Upper lobe of left lung (tissue), 4 donors: ENCODE results near the gene RITA1.

ENCODE experiments used
- POLR2AphosphoS5 ChIP-seq, 2 donors: sonication (generic); formaldehyde crosslinking; IDR thresholded peaks; one replicate each; pipeline ENCODE4 v1.5.1; 2017; ENCODE audit warnings: antibody characterized with exemption in 2 of 2
- TF ChIP-seq, protein P1 (sequence below), 6 experiments: fragments of 450-650 bp in 4 of 6; fragments of 200-600 bp in 2 of 6; sonication (generic) in 2 of 6; IDR thresholded peaks; one replicate each; pipeline ENCODE4 v1.5.1; 2016 to 2019; ENCODE audit warnings: antibody characterized with exemption in 6 of 6

DNA sequence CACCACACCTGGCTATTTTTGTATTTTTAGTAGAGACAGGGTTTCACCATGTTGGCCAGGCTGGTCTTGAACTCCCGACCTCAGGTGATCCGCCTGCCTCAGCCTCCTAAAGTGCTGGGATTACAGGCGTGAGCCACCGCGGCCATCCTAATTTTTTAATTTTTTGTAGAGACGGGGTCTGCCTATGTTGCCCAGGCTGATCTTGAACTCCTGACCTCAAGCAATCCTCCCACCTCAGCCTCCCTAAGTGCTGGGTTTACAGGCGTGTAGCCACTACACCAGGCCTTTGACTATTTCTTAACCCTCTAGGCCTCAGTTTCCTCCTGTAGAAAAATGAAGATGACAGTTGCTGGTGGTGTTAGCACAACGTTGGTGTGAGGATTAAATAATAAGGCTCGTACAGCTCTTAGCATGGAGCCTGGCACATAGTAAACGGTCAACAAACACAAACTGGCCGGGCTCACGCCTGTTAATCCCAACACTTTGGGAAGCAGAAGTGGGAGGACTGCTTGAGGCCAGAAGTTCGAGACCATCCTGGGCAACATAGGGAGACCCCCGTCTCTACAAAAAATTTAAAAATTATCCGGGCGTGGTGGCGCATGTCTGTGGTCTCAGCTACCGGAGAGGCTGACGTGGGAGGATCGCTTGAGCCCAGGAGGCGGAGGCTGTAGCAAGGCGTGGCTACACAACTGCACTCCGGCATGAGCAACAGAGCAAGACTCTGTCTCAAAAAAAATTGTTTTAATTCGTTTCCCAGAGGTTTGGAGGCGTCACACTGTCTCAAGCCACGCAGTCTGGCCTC is 1.2 kb upstream of the RITA1 start:
- TF ChIP-seq, protein P1, sequence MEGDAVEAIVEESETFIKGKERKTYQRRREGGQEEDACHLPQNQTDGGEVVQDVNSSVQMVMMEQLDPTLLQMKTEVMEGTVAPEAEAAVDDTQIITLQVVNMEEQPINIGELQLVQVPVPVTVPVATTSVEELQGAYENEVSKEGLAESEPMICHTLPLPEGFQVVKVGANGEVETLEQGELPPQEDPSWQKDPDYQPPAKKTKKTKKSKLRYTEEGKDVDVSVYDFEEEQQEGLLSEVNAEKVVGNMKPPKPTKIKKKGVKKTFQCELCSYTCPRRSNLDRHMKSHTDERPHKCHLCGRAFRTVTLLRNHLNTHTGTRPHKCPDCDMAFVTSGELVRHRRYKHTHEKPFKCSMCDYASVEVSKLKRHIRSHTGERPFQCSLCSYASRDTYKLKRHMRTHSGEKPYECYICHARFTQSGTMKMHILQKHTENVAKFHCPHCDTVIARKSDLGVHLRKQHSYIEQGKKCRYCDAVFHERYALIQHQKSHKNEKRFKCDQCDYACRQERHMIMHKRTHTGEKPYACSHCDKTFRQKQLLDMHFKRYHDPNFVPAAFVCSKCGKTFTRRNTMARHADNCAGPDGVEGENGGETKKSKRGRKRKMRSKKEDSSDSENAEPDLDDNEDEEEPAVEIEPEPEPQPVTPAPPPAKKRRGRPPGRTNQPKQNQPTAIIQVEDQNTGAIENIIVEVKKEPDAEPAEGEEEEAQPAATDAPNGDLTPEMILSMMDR (IDR thresholded peaks at IDR 0.05) = no peak
- TF ChIP-seq POLR2AphosphoS5 (IDR thresholded peaks at IDR 0.05) = no peak
